ACHN (cell line): Measurements from ENCODE around the gene MASP1.
A peak's percentile ranks its signal among the peaks of the same experiment; 100 is the strongest.
"Not testable (repeated sequence)": the region's sequence is repeated elsewhere in the genome, so short reads cannot be mapped to it uniquely, and the experiment has no call there.

Source experiments
- DNase-seq: peaks from one replicate; pipeline ENCODE4 v3.0.0-alpha.2; 2015
- in situ Hi-C: cut with HindIII; loops from 2 replicates; pipeline ENCODE4 v1.10.0; 2017; ENCODE audit warnings: low sequenced_read_pairs, low pct_ligation_motif_present, low pct_unique_long_range_greater_than_20kb

Gene MASP1

DNA sequence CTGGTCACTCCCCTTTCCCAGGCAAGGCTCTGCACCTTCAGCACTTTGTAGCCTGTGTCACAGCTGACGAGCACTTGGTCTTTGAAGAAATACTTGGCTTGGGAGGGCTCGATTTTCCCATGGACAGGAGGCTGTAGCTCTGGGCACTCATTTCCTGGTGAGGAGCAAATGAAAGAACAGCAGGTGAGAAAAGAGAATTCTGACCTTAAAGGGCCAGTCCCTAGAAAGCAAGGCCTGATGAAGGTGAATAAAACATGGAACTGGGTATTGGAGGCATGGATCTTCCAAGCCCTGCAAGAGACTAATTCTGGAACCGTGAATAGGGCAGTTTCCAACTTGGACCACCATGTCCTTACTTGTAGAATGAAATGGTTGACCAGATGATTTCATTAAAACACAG is 39.9 kb downstream of the MASP1 start:
- no peak for DNase-seq
- in situ Hi-C loops: no loop called here

DNA sequence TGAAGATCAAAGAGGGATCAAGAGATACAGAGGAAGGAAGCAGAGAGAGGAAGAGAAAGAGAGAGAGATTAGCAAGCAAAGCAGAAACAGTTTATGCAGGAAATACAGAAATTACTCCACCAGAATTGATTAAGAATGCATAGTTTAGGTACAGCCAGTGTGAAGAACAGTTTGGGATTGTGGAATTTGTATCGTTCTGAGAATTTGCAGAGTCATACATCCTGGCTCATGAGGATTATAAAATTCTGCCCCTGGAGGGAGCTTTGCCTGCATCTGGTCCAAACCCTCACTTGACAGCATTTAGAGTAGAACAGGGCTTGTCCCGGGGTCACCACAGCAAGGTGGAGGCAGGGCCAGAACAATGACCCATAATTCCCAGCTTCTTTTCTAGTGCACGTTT is 44.1 kb downstream of the MASP1 start:
- in situ Hi-C loops: no loop called here

DNA sequence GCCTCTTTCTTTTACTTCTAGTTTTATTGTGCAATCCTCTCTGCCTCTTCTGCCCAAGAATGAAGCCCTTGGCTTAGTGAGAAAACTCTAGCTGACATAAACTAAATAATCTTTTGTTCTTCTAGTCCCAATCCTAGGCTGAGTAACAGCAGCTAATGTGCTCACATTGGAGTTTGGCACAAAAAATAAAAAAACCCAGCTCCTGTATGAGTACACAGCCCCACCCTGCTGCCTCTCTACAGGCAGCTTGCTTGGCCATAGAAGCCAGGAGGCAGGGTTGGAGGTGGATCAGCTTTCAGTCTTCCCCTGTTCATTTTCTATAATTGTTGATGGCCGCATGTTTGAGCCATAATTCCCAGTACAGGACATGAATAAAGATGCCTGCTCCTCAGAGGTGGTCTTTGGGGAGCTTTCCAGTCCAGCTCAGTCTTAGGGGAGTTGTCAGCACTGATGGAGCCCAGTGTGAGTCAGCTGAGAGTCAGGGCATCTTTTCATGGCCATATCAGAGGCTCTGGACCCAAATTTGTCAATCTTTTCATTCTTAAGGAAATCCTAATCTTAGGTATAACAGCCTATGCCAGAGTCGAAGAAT is 47.5 kb downstream of the MASP1 start:
- in situ Hi-C loops: no loop called here
- DNase-seq: no peak

More for the DNA sequence above, 44.1 kb downstream of the MASP1 start:
- DNase-seq: no peak

DNA sequence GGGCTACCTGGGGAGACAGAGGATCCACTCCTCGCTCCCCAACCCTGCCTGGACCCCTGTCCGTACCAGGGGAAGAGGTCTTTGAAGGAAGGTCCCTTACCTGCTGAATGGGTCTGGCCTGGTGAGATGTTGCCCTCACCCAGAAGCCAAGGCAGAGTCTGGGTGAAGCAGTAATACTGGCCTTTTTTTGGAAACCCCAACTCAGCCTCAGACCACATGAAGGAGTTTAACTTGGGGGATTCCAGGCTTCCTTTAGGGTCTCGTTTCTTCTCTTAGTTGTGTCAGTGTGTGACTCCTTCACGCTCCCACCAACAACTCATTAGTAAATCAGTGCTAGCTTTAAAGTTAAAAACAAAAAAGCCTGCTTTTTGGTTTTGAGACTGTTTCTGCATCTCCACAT is 48.6 kb downstream of the MASP1 start:
- in situ Hi-C loops: no loop called here
- no peak for DNase-seq

DNA sequence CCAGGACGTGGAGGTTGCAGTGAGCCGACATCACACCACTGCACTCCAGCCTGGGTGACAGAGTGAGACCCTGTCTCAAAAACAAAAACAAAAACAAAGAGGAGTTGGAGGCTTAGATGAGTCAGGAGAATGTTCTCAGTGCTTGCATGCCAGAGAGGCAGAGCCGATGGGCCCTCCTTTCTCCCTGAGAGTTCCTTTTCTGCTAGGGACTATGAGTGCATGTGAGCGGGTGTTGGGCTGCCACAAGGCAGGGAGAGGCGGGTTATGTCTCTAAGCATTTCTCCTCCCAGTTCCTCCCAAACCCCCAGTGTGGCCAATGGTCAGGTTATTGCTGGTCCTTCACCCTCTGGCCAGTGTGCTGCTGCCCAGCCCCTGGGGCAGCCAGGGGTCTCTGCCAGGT is 49.1 kb downstream of the MASP1 start:
- DNase-seq: no peak
- in situ Hi-C loops: no loop called here

- DNase-seq: not testable (repeated sequence)
These were observed 52.7 kb downstream of the MASP1 start for GRCh38 chr3:187238835-187239234.

DNA sequence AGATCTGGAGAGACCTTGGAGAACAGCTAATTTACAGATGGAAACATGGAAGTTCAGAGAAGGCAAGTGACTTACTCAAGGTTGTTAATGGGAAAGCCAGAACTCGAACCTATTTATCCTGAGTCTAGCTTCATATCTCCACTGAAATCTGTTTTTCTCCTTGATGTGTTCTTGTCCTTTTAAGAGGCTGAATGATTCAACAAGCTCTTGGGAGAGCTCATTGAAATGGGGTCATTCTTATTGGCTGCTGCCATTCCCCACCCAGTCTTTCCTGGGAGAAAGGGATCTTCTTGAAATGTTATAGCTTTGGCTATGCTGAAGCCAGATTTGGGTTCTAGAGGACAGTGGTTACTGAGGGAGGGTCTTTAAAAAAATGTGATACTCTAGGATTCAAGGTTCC is 53.3 kb downstream of the MASP1 start:
- in situ Hi-C loops: no loop called here
- DNase-seq: no peak

More at GRCh38 chr3:187238835-187239234, 52.7 kb downstream of the MASP1 start:
- in situ Hi-C loops: not testable (repeated sequence)

GRCh38 chr3:187237741-187238140 is 53.8 kb downstream of the MASP1 start:
- no peak for DNase-seq
- in situ Hi-C loops: no loop called here

DNA sequence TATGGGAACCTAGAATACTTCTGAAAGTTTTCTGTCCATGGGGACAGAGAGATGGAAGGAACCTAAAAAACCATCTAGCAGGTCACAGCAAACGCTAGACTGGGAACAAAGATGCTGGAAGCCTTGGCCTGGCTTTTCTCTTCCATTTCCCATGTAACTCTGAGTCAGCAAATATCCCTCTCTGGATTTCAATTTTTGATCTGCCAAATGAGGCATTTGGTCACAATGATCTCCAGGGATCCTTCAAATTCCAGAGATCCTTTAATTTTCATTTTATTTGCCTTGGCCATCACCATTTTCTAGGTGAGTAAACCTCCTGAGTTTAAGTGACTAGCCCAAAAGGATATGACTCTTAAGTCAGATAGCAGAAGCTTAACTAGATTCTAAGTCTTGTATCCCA is 54.6 kb downstream of the MASP1 start:
- in situ Hi-C loops: no loop called here
- no peak for DNase-seq

DNA sequence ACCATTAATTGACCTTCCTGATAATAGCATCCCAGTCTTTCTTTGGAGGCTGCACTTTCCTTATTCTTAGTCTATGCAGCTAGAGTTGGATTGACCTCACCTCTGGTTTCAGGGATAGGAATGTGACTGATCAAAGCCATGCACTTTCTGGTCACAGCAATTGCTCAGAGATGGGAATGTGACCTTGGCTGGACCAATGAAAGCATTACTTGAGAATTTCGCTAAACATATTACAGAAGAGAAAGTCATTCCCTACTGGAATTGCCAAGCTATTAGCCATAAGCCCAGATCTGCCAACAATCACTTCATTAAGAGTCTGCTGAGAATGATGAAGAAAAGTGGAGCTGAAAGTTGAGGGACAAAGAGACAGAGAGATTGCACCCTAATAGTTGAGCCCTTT is 61.5 kb downstream of the MASP1 start:
- in situ Hi-C loops: no loop called here
- DNase-seq: no peak

- in situ Hi-C loops: no loop called here
- no peak for DNase-seq
These were observed 62.8 kb downstream of the MASP1 start for GRCh38 chr3:187228740-187229139.

DNA sequence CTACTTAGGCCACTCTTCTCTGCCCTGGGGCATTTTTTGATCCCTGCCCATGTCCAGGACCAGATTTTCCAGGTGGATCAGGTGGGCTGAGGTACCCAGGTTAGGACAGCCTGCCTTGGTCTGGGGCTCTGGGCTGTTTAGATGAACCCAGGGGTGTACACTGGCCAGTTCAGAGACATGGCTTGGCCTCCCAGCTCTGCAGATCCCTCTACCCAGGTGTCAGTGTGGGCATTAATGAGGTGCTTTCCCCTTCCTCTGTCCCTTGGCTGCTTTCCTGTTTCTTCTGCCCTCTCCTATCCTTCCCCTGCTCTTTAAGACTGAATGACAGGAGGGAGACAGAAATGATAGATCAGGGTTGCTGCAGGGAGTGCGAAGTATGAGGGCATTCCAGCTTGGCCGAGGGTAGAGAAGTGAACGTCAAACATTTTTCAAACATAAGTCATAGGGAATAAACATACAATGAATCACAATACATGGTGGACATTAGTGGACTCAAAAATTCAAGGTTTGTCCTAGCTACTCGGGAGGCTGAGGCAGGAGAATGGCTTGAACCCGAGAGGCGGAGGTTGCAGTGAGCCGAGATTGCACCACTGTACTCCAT is 63.8 kb downstream of the MASP1 start:
- peak; percentile 33 for DNase-seq
- in situ Hi-C loops: no loop called here

DNA sequence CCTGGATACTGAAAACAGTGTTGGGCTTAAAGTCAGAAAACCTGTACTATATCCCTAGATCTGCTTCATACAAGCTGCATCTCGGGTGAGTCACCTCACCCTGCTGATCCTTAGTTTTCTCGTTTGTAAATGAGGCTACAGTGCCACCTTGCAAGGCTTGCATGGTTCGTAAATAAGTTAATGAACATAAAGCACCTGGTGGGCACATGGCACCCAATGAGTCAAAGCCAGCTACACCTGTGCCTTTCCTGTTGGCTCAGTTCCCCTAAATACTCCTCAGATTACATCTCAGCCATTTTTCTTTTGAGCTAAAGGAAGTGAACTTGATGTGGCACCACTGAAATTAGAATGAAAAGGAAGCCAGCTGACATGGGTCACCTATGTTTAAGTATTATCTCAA is 67.7 kb downstream of the MASP1 start:
- no peak for DNase-seq
- in situ Hi-C loops: no loop called here

GRCh38 chr3:187222801-187223200 is 68.7 kb downstream of the MASP1 start:
- in situ Hi-C loops: no loop called here
- no peak for DNase-seq

DNA sequence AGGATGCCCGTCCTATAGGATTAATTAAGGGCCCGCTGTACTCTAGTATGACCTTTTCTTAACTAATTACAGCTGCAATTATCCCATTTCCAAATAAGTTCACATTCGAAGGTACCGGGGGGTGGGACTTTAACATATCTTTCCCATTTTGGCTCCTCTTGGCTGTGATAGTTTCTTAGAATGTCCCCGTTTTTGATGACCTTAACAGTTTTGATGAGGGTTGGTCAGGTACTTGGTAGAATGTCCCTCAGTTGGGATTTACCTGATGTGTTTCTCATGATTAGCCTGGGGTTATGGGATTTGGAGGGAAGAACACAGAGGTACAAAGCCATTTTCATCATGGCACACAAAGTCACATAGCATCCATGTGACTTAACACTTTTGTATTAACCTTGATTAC is 76.1 kb downstream of the MASP1 start:
- DNase-seq: no peak
- in situ Hi-C loops: no loop called here

GRCh38 chr3:187213616-187214015 is 77.9 kb downstream of the MASP1 start:
- no peak for DNase-seq
- in situ Hi-C loops: no loop called here

- in situ Hi-C loops: no loop called here
These were observed 78.8 kb downstream of the MASP1 start for GRCh38 chr3:187212705-187213104.

DNA sequence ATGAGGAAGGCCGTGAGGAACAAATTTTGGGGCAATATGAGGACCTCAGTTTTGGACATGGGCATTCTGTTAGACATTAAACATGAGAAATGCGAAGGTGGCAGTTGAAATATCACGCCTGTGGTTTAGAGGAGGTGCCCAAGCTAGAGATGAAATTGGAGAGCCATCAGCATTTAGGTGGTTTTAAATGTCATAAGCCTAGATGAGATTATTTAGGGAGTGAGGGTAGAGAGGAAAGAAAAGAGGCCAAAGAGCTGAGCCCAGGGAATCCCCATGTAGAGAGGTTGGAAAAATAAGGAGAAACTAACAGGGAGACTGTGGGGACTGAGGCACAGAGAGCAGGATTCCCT is 79.4 kb downstream of the MASP1 start:
- in situ Hi-C loops: no loop called here
- DNase-seq: no peak

More at GRCh38 chr3:187212705-187213104, 78.8 kb downstream of the MASP1 start:
- no peak for DNase-seq

GRCh38 chr3:187211532-187212195 is 79.9 kb downstream of the MASP1 start:
- in situ Hi-C loops: no loop called here
- DNase-seq: no peak
